Lung (tissue), 12 donors: ENCODE data around the gene EFCC1. TPM values are rescaled to one million over a fixed set of nuclear protein-coding genes. Genes with fewer than 3 reads are reported as not detected.
A peak's percentile ranks its signal among the peaks of the same experiment; 100 is the strongest.

ENCODE experiments used
- ATAC-seq: fragments of 200-7000 bp; cut with Tn5 transposase; one replicate; pipeline ENCODE4 v1.9.1; 2020; ENCODE audit warnings: moderate number of reproducible peaks; ENCODE audit not compliant: insufficient read depth, low FRiP score
- DNase-seq, 3 donors: peaks; one replicate each; pipeline ENCODE4 v3.0.0-alpha.2; 2013 to 2017
- H3K27ac ChIP-seq, 2 donors: one replicate each; pipeline ENCODE4 v1.5.1; 2013; ENCODE audit warnings: mild to moderate bottlenecking in 2 of 2, moderate library complexity in 2 of 2, control low read depth in 1 of 2, inconsistent platforms in 1 of 2, low read depth in 1 of 2, low read length in 1 of 2
- H3K27me3 ChIP-seq, 3 donors: one replicate each; pipeline ENCODE4 v1.5.1; 2013; ENCODE audit warnings: low read length in 2 of 3; ENCODE audit not compliant: control insufficient read depth in 3 of 3, insufficient read depth in 3 of 3
- H3K36me3 ChIP-seq, 4 donors: one replicate each; pipeline ENCODE4 v1.5.1; 2013; ENCODE audit warnings: low read length in 4 of 4, mild to moderate bottlenecking in 1 of 4, moderate library complexity in 1 of 4; ENCODE audit not compliant: control insufficient read depth in 4 of 4, insufficient read depth in 4 of 4
- H3K4me1 ChIP-seq, 5 donors: one replicate each; pipeline ENCODE4 v1.5.1; 2013; ENCODE audit warnings: low read length in 5 of 5, mild to moderate bottlenecking in 2 of 5, moderate library complexity in 1 of 5; ENCODE audit not compliant: control insufficient read depth in 5 of 5, insufficient read depth in 5 of 5
- H3K4me3 ChIP-seq: one replicate; pipeline ENCODE4 v1.5.1; 2013; ENCODE audit warnings: mild to moderate bottlenecking, control low read depth, moderate library complexity
- H3K9ac ChIP-seq, 2 donors: one replicate each; pipeline ENCODE4 v1.5.1; 2013; ENCODE audit warnings: low read length in 2 of 2, control low read depth in 1 of 2; ENCODE audit not compliant: insufficient read depth in 1 of 2
- H3K9me3 ChIP-seq, 4 donors: one replicate each; pipeline ENCODE4 v1.5.1; 2013; ENCODE audit warnings: low read length in 3 of 4, mild to moderate bottlenecking in 1 of 4, moderate library complexity in 1 of 4; ENCODE audit not compliant: control insufficient read depth in 4 of 4, insufficient read depth in 3 of 4
- WGBS, 2 donors: extraction: QIAGEN DNeasy Blood & Tissue Kit; methylation state at CpG; one replicate each; pipeline ENCODE4 v1.1.7; 2013; 5-methylcytosine and 5-hydroxymethylcytosine counted together
- polyA plus RNA-seq, 2 donors: library from polyadenylated mRNA; stranded (reverse); fragments of 200-250 nt; gene quantifications; one replicate each; pipeline ENCODE4 v1.2.1, GENCODE V29; 2013
- total RNA-seq, 2 donors: library from RNA; depleted of rRNA in 1 of 2; stranded (reverse); fragments of >200 nt in 1 of 2; gene quantifications; one replicate each; pipeline ENCODE4 v1.2.1, GENCODE V29; 2014 to 2021
- TF ChIP-seq, protein P1 (sequence below): IDR thresholded peaks from 2 replicates; pipeline ENCODE4 v1.5.1; 2012; ENCODE audit warnings: mild to moderate bottlenecking; ENCODE audit errors: control extremely low read depth, extremely low read depth
- donor health status: control.
- donor health status: control.
- donor health status: Bipolar disorder and iron deficiency.
- donor health status: healthy.
- donor health status: DM: yes; HTN: yes; CAD: no.

Gene EFCC1
- total and polyA plus RNA-seq, 4 donors = 3.2 to 10.0 (median 6.3) TPM

DNA sequence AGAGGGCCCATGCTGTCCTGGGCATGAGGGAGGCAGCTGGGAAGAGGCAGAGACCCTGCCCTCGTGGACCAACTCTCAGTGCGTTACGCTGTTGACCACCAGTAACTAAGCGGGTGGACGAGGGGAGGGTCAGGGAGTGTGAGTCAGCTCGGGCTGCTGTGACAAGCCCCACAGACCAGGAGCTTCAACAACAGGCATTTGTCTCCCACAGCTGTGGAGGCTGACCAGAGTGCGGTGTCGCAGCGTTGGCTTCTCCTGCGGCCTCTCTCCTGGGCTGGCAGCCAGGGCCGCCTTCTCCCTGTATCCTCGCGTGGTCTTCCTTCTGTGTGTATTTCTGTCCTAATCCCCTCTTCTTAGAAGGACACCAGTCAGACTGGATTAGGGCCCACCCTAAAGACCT lies 13.0 kb downstream of the EFCC1 start:
- Histone ChIP-seq H3K27me3 (no peaks in the 10 kb centered on the region), H3K27ac (peak overlapping the region in 1 of 2 donors; percentile 80), H3K36me3 (no peaks in the 10 kb centered on the region), H3K4me3 (no peak overlapping the region), H3K4me1 (peaks cover 0 to 60% (median 19%) of the 10 kb centered on the region in 5 donors), H3K9ac (no peak overlapping the region), H3K9me3 (no peaks in the 10 kb centered on the region)
- WGBS, 2 donors = 74 to 87% methylated on average over 13 of the region's 13 CpGs
- TF ChIP-seq, protein P1, sequence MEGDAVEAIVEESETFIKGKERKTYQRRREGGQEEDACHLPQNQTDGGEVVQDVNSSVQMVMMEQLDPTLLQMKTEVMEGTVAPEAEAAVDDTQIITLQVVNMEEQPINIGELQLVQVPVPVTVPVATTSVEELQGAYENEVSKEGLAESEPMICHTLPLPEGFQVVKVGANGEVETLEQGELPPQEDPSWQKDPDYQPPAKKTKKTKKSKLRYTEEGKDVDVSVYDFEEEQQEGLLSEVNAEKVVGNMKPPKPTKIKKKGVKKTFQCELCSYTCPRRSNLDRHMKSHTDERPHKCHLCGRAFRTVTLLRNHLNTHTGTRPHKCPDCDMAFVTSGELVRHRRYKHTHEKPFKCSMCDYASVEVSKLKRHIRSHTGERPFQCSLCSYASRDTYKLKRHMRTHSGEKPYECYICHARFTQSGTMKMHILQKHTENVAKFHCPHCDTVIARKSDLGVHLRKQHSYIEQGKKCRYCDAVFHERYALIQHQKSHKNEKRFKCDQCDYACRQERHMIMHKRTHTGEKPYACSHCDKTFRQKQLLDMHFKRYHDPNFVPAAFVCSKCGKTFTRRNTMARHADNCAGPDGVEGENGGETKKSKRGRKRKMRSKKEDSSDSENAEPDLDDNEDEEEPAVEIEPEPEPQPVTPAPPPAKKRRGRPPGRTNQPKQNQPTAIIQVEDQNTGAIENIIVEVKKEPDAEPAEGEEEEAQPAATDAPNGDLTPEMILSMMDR = no peak
- DNase-seq (peak; percentile 74 to 92 (median 86)), ATAC-seq (no peak)

DNA sequence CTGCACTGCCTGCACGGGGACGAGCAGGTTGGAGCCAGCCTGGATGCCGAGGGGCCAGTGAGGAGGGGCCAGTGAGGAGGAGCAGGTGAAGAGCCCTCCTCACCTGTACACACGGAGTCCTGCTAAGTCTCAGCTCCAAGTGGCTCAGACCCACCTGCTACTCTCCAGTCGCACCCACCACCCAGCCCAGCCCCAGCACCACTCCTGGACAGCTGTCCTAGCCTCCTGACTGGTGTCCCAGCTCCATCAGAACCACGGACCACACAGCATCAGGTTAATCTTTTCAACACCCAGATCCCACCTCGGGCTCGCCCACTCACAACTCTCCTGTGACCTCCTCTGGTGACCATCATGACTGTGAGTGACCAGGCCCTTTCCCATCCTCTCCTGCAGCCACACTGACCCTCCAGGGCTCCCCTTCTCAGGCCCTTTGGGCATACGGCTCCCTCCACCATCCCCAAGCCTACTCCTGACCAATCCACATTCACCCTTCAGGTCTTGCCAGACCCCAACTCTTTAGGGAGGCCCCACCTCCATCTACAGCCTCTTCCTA lies 13.8 kb downstream of the EFCC1 start:
- 90 to 91% methylated on average over 9 of the region's 9 CpGs for WGBS, 2 donors
- Histone ChIP-seq H3K36me3 (no peaks in the 10 kb centered on the region), H3K4me3 (no peak overlapping the region), H3K9me3 (no peaks in the 10 kb centered on the region), H3K4me1 (peaks cover 0 to 64% (median 21%) of the 10 kb centered on the region in 5 donors), H3K9ac (no peak overlapping the region), H3K27me3 (no peaks in the 10 kb centered on the region), H3K27ac (peak overlapping the region; percentile 47 to 80)
- TF ChIP-seq, protein P1 = no peak
- DNase-seq (no peak), ATAC-seq (no peak)

DNA sequence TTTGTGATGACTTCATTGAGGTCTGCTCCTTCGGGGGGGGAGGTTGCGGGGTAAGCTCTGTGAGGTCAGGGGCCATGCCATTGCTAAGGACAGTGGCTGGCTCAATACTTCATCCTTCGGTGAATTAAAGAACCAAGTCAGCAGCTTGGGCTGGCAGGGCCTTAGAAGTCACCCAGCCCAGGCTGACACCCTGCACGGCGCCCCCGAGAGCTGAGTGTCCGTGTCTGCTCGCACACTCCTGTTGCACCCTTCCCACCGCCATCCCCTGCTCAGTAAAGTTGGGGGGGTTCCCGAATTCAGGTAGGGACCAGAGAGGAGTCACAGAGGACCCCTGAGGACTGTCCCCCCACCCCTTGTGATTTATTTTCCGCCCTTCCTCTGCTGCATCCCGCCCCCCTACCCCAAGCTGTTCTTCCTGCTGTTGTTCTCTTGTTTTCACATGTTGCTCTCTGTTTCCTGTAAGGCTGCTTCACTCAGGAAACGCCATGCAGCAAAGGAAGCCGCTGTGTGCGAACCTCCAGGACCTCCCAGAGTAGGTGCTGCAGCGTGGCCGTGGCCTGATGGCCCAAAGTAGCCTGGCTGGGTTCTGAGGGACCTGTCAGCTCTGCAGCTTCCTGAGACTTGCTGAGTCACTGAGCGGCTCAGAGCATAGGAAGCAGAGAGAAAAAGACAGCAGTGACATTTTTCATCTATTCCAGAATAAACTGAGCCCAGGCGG lies 14.4 kb downstream of the EFCC1 start:
- Histone ChIP-seq H3K9ac (no peak overlapping the region), H3K27ac (peak overlapping the region; percentile 79 to 80), H3K27me3 (no peaks in the 10 kb centered on the region), H3K4me1 (peaks cover 0 to 65% (median 27%) of the 10 kb centered on the region in 5 donors), H3K36me3 (no peaks in the 10 kb centered on the region), H3K4me3 (no peak overlapping the region), H3K9me3 (no peaks in the 10 kb centered on the region)
- 26 to 42% methylated on average over 19 of the region's 19 CpGs for WGBS, 2 donors
- DNase-seq (peak in 2 of 3 donors; percentile 54 to 71), ATAC-seq (peak; percentile 54)
- TF ChIP-seq, protein P1 = no peak
